H9 (cell line): ENCODE measurements around the gene PREX1. TPM values are rescaled to one million over a fixed set of nuclear protein-coding genes. Genes with fewer than 3 reads are reported as not detected.

Experiments used
- DNase-seq: peaks from one replicate; pipeline ENCODE4 v3.0.0-alpha.2; 2017
- H2AFZ ChIP-seq: one replicate; pipeline ENCODE4 v1.6.1; 2013; ENCODE audit warnings: mild to moderate bottlenecking, low read length, control low read depth, moderate library complexity
- H2AK5ac ChIP-seq: 2 replicates; pipeline ENCODE4 v1.6.1; 2013; ENCODE audit warnings: low read length, control low read depth, mixed read lengths; ENCODE audit not compliant: insufficient read length
- H2BK120ac ChIP-seq: one replicate; pipeline ENCODE4 v1.6.1; 2013; ENCODE audit warnings: low read depth, mild to moderate bottlenecking, low read length, control low read depth, inconsistent platforms; ENCODE audit not compliant: poor library complexity, severe bottlenecking
- H2BK12ac ChIP-seq: 2 replicates; pipeline ENCODE4 v1.6.1; 2013; ENCODE audit warnings: low read length, control low read depth, mixed read lengths, low read depth; ENCODE audit not compliant: insufficient read length
- H2BK15ac ChIP-seq: 2 replicates; pipeline ENCODE4 v1.6.1; 2013; ENCODE audit warnings: low read depth, low read length, control low read depth
- H2BK20ac ChIP-seq: one replicate; pipeline ENCODE4 v1.6.1; 2013; ENCODE audit warnings: low read depth, mild to moderate bottlenecking, low read length, control low read depth, inconsistent platforms; ENCODE audit not compliant: poor library complexity, severe bottlenecking
- H2BK5ac ChIP-seq: 2 replicates; pipeline ENCODE4 v1.6.1; 2013; ENCODE audit warnings: low read length, control low read depth, mixed read lengths; ENCODE audit not compliant: insufficient read length
- H3K14ac ChIP-seq: 2 replicates; pipeline ENCODE4 v1.6.1; 2013; ENCODE audit warnings: low read length, control low read depth; ENCODE audit not compliant: insufficient read depth
- H3K18ac ChIP-seq: 2 replicates; pipeline ENCODE4 v1.6.1; 2013; ENCODE audit warnings: low read depth, mild to moderate bottlenecking, mixed read lengths, low read length, control low read depth; ENCODE audit not compliant: insufficient read length
- H3K23ac ChIP-seq: 2 replicates; pipeline ENCODE4 v1.6.1; 2013; ENCODE audit warnings: low read length, control low read depth, mixed read lengths, low read depth; ENCODE audit not compliant: insufficient read length
- H3K23me2 ChIP-seq: 2 replicates; pipeline ENCODE4 v1.6.1; 2013; ENCODE audit warnings: low read depth, mild to moderate bottlenecking, mixed read lengths, low read length, control low read depth; ENCODE audit not compliant: insufficient read length, poor library complexity, severe bottlenecking
- H3K27ac ChIP-seq: 2 replicates; pipeline ENCODE4 v1.5.1; 2013; ENCODE audit warnings: low read length, control low read depth, mixed read lengths, low read depth; ENCODE audit not compliant: insufficient read length
- H3K27me3 ChIP-seq: 2 replicates; pipeline ENCODE4 v1.6.1; 2013; ENCODE audit warnings: low read length, control low read depth, inconsistent platforms; ENCODE audit not compliant: insufficient read depth
- H3K4ac ChIP-seq: 2 replicates; pipeline ENCODE4 v1.6.1; 2013; ENCODE audit warnings: low read depth, mild to moderate bottlenecking, control low read depth, inconsistent platforms, low read length, moderate library complexity
- H3K4me1 ChIP-seq: 2 replicates; pipeline ENCODE4 v1.6.1; 2013; ENCODE audit warnings: low read length, control low read depth, inconsistent platforms; ENCODE audit not compliant: insufficient read depth
- H3K4me2 ChIP-seq: 2 replicates; pipeline ENCODE4 v1.6.1; 2013; ENCODE audit warnings: low read length, control low read depth, mixed read lengths; ENCODE audit not compliant: insufficient read length, insufficient read depth
- H3K56ac ChIP-seq: 2 replicates; pipeline ENCODE4 v1.6.1; 2013; ENCODE audit warnings: low read depth, mild to moderate bottlenecking, mixed read lengths, low read length, control low read depth; ENCODE audit not compliant: insufficient read length
- H3K79me1 ChIP-seq: 2 replicates; pipeline ENCODE4 v1.6.1; 2013; ENCODE audit warnings: low read depth, mild to moderate bottlenecking, moderate library complexity, low read length, control low read depth, inconsistent platforms; ENCODE audit not compliant: insufficient read depth, poor library complexity, severe bottlenecking
- H3K79me2 ChIP-seq: 2 replicates; pipeline ENCODE4 v1.6.1; 2013; ENCODE audit warnings: low read length, control low read depth, inconsistent platforms; ENCODE audit not compliant: insufficient read depth
- H3K9ac ChIP-seq: 2 replicates; pipeline ENCODE4 v1.6.1; 2013; ENCODE audit warnings: low read length, control low read depth, mixed read lengths; ENCODE audit not compliant: insufficient read length; ENCODE audit errors: extremely low read depth
- H3K9me3 ChIP-seq: one replicate; pipeline ENCODE4 v1.6.1; 2013; ENCODE audit warnings: low read depth, low read length, inconsistent platforms; ENCODE audit not compliant: control insufficient read depth
- H3T11ph ChIP-seq: one replicate; pipeline ENCODE4 v1.6.1; 2013; ENCODE audit warnings: mild to moderate bottlenecking, low read length, control low read depth, inconsistent platforms
- H4K20me1 ChIP-seq: one replicate; pipeline ENCODE4 v1.6.1; 2013; ENCODE audit not compliant: control insufficient read depth, insufficient read length, insufficient read depth
- H4K5ac ChIP-seq: 2 replicates; pipeline ENCODE4 v1.6.1; 2013; ENCODE audit warnings: low read depth, mild to moderate bottlenecking, mixed read lengths, low read length, control low read depth; ENCODE audit not compliant: insufficient read length
- H4K8ac ChIP-seq: replicated peaks from 2 replicates; pipeline ENCODE4 v1.6.1; 2013; ENCODE audit warnings: low read length, control low read depth, mixed read lengths, low read depth; ENCODE audit not compliant: insufficient read length
- H4K91ac ChIP-seq: 2 replicates; pipeline ENCODE4 v1.6.1; 2013; ENCODE audit warnings: low read depth, mild to moderate bottlenecking, moderate library complexity, mixed read lengths, low read length, control low read depth; ENCODE audit not compliant: insufficient read length
- H3K27ac Mint-ChIP-seq, 3 experiments: 2 replicates in 2 of 3; 3 replicates in 1 of 3; pipeline ENCODE4 v1.8.0; 2020 to 2021; ENCODE audit warnings: mixed read lengths in 3 of 3, mild to moderate bottlenecking in 1 of 3, moderate library complexity in 1 of 3
- H3K27me3 Mint-ChIP-seq: 2 replicates; pipeline ENCODE4 v1.8.0; 2021; ENCODE audit warnings: low read depth, mild to moderate bottlenecking, moderate library complexity, mixed read lengths
- H3K36me3 Mint-ChIP-seq, 3 experiments: 2 replicates in 2 of 3; 3 replicates in 1 of 3; pipeline ENCODE4 v1.8.0; 2020 to 2021; ENCODE audit warnings: low read depth in 3 of 3, mixed read lengths in 3 of 3; ENCODE audit not compliant: insufficient read depth in 1 of 3
- H3K4me1 Mint-ChIP-seq, 2 experiments: 2 replicates each; pipeline ENCODE4 v1.8.0; 2020; ENCODE audit warnings: mixed read lengths in 2 of 2
- H3K4me3 Mint-ChIP-seq, 2 experiments: 2 replicates in 1 of 2; 3 replicates in 1 of 2; pipeline ENCODE4 v1.8.0; 2020 to 2021; ENCODE audit warnings: mild to moderate bottlenecking in 2 of 2, mixed read lengths in 2 of 2, moderate library complexity in 1 of 2
- H3K9me3 Mint-ChIP-seq, 2 experiments: 2 replicates in 1 of 2; 3 replicates in 1 of 2; pipeline ENCODE4 v1.8.0; 2020; ENCODE audit warnings: mild to moderate bottlenecking in 2 of 2, mixed read lengths in 2 of 2, moderate library complexity in 1 of 2
- CTCF ChIP-seq: fragments of 200-600 bp; sonication (generic); conservative IDR thresholded peaks from 3 replicates; pipeline ENCODE4 v1.8.0; 2021; ENCODE audit warnings: antibody characterized with exemption, mild to moderate bottlenecking
- total RNA-seq: library from RNA; stranded (reverse); gene quantifications from 2 replicates; pipeline ENCODE4 v1.2.1, GENCODE V29; 2021

Gene PREX1
- total RNA-seq, 1 experiment from 2014 or later, result 6.6 TPM

GRCh38 chr20:48695738-48696137, 132.1 kb downstream of the PREX1 start:
- TF ChIP-seq CTCF, result no peak
- H3K27me3 Mint-ChIP-seq, result no peaks in the 10 kb centered on the region
- peaks cover 2 to 13% of the 10 kb centered on the region in 2 experiments for H3K4me1 Mint-ChIP-seq

More at GRCh38 chr20:48695738-48696137, 132.1 kb downstream of the PREX1 start:
- H4K91ac ChIP-seq, result no peak overlapping the region
- Mint-ChIP-seq H3K27ac (no peak overlapping the region), H3K4me3 (no peak overlapping the region), H3K9me3 (no peaks in the 10 kb centered on the region), H3K36me3 (no peaks in the 10 kb centered on the region; a peak in 1 of 7 replicates)
- no peak overlapping the region for H3K4me2 ChIP-seq
- no peak overlapping the region for H2AFZ ChIP-seq
- no peaks in the 10 kb centered on the region for H3K79me1 ChIP-seq
- H2BK12ac ChIP-seq, result no peak overlapping the region
- no peak overlapping the region for H3K56ac ChIP-seq
- no peaks in the 10 kb centered on the region for H4K20me1 ChIP-seq
- no peak overlapping the region for H3K18ac ChIP-seq
- H3T11ph ChIP-seq, result no peak overlapping the region
- H3K4ac ChIP-seq, result no peak overlapping the region
- no peak for DNase-seq
- H3K23ac ChIP-seq, result no peak overlapping the region
- H3K27me3 ChIP-seq, result no peaks in the 10 kb centered on the region
- H2BK120ac ChIP-seq, result no peak overlapping the region
- H3K9me3 ChIP-seq, result no peaks in the 10 kb centered on the region
- no peak overlapping the region for H2BK20ac ChIP-seq
- no peaks in the 10 kb centered on the region for H3K23me2 ChIP-seq
- no peak overlapping the region for H2BK5ac ChIP-seq
- H3K14ac ChIP-seq, result no peak overlapping the region
- no peak overlapping the region for H2BK15ac ChIP-seq
- no peak overlapping the region for H3K9ac ChIP-seq
- no peak overlapping the region for H4K5ac ChIP-seq
- H3K27ac ChIP-seq, result no peak overlapping the region
- H3K4me1 ChIP-seq, result no peaks in the 10 kb centered on the region
- no peak overlapping the region for H4K8ac ChIP-seq
- no peaks in the 10 kb centered on the region for H3K79me2 ChIP-seq
- no peak overlapping the region for H2AK5ac ChIP-seq
